NCI-H2107 treated with DMSO at 0.1 percent for 48 hours (cell line): Measurements from ENCODE around the gene MAPK7.

Source experiments
- DNase-seq: peaks from one replicate; lab custom pipeline; 2025; ENCODE audit not compliant: unreplicated experiment; lab: John Stamatoyannopoulos, UW

Gene MAPK7

GRCh38 chr17:19392303-19392702, 14.0 kb downstream of the MAPK7 start:
- no peak for DNase-seq

DNA sequence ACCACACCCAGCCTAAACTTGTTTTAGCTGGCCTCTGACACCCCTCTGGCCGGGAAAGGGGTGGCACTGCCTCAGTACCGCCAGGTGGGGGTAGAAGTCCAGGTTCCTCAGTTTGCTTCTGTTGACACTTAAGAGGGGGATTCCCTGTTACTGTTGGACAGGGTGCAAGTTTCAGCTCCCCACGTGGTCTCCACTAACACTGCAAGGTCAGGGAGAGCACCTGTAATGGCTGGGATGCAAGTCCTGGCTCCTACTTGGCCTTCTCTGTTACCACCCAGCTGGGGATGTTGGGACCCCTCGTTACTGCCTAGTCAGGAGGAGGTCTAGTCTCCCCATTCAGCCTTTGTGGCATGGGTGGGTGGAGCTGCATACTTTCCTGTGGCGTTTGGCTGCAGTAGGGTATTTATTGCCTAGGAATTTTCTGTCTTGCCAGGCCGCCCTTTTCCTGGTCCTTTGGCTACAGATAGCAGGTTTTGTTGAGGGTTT, 19.3 kb downstream of the MAPK7 start:
- no peak for DNase-seq

DNA sequence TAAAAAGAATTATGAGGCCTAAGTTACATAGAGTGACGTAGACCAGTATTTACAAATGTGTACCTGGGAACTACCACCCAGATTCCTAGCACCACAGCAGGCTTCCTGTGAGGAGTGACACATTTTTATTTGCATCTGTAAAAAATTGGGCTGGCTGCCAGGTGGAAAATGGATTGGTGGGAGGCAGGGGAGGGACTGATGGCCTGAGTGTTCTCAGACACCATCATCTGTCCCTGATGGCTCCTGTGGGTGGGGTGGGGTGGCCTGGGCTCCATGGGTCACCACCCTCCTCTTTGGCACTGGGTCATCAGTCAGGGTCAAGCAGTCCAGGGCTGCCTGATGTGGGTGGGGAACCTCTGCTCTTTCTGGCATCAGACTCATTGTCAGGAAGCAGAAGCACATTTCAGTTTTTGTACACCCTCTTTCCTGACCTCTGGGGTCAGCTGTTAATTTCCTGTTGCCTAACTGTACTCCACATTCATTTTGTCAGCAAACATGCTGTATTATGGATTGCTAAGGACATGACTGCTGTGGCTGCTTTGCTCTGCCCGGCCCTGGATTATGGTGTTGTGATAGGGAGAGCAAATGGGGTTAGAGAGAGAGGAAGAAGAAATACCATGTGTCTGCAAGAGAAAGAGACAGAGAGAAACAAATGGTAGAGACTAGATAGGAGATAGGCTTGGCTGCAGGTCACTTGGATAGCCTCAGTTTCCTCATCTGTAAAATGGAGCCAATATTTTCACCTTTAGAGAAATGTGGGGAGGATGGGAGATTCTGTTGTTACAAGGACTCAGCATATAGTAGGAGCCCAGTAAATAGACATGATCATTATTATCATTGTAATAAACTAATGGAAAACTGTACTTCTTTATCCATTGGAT, 20.2 kb downstream of the MAPK7 start:
- DNase-seq = no peak

DNA sequence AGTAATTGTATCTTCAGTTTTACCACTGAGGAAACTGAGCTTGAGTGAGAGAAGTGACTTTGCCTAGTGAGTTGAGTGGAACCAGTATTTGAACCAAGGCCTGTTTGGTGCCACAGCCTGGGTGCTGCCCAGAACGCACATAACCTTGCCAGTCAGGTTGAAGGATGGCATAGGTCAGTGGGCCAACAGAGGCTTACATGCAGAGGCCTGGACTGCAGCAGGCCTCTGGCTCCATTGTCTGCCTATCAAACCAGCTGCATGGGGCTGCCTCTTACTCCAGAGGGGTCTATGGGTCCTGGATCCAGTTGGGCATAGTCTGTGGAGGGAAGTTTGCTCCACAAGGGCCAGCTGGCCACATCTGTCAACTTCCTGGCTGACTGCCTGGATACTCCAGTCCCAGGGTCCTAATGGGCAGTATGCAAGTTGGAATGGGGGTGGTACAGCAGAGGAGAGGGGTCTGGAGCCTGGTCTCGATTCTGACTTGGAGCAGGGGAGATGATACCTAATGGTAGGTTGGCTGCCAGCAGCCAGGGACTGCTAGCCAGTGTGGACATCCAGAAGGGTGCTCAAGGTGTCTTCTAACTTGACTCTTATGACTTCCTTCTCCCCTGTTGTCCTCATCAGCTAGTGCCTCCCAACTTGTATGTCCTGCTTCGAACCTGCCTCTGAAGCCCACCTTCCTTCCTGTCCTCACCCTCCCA, 21.6 kb downstream of the MAPK7 start:
- no peak for DNase-seq

GRCh38 chr17:19401321-19402010, 23.2 kb downstream of the MAPK7 start:
- DNase-seq = no peak

DNA sequence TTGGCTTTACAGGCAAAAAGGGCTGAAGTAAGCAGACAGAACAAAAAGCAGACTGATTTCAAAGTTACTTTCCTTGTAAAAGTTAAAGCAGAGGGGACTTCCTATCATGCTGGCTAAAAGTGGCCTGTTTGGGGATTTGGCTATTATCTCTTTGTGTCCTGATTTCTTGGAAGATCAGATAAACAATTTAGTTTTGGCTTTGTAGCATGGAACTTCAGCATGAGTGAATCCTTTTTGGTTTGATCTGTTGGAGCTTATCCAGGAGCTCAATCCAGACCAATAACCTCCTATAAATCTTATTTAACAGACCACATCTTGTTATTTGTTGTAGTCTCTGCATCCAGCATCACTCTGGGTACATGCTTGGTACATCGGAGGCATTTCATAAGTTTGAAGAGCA, 23.9 kb downstream of the MAPK7 start:
- no peak for DNase-seq

DNA sequence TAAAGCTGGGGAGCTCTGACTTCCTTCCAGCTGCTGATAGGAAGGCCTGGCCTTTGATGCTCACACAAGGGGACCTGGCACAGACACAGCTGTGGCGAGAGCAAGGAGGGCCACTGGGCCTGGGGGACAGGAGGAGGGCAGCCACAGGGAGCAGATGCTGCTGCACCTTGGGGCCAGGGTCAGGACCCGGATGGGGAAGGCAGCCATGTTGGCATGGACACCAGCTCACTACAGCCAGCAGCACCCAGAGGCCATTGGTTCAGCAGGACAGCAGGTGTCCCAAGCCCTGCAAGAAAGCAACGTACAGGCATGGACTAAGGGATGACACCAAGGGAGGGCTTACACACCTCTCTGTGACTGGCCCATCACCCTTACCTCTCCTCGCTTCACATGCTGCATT, 24.7 kb downstream of the MAPK7 start:
- no peak for DNase-seq

- no peak for DNase-seq
These were observed 26.0 kb downstream of the MAPK7 start for GRCh38 chr17:19404264-19404663.

GRCh38 chr17:19405114-19405513, 26.8 kb downstream of the MAPK7 start:
- no peak for DNase-seq

GRCh38 chr17:19407601-19408345, 29.5 kb downstream of the MAPK7 start:
- DNase-seq = no peak

GRCh38 chr17:19408346-19408710, 30.0 kb downstream of the MAPK7 start:
- DNase-seq = no peak

GRCh38 chr17:19409066-19409465, 30.8 kb downstream of the MAPK7 start:
- DNase-seq = no peak

- no peak for DNase-seq
These were observed 31.2 kb downstream of the MAPK7 start for GRCh38 chr17:19409509-19409908.

DNA sequence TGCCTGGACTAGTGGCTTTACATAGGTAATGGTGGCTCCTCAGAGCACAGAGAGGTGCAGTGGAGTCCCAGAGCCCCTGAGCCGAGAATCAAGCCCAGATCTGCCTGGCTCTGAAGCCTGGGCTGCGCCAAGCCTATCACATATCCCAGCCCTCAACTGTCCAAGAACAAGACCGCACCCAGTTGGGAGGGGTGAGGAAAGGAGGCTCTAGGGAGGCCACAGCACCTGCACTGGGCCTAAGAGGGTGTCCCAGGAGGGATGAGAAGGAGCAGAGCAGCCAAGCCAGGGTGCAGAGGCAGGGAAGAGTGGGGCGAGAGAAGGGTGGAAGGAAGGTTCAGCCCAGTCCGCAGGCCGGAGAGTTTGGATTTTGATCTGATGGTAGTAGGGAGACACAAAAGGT, 31.8 kb downstream of the MAPK7 start:
- no peak for DNase-seq

- no peak for DNase-seq
These were observed 32.8 kb downstream of the MAPK7 start, which contains the start of gene RNF112 for GRCh38 chr17:19410875-19411620. TSS of gene RNF112 (plus strand) at chr17:19411232. CDS start at chr17:19411409, 177 bp downstream.

DNA sequence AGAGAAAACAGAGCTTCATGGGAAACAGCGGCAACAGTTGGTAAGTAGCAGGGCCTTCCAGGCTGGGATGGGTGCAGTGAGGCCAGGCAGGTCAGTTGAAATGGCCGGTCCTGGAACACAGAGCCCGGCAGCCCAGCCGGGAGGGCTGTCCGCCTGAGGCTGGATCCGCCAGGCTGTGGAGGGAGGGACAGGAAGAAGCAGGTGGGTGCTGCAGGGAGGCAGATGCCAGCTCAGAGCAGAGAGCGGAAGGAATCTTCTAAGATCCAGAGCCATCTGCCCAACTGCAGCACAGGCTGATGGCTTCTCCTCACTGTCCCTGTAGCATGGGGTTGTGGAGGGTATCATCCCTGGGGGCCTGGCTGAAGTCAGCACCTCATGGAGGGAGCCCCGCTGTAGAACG, 33.3 kb downstream of the MAPK7 start:
- DNase-seq = no peak

DNA sequence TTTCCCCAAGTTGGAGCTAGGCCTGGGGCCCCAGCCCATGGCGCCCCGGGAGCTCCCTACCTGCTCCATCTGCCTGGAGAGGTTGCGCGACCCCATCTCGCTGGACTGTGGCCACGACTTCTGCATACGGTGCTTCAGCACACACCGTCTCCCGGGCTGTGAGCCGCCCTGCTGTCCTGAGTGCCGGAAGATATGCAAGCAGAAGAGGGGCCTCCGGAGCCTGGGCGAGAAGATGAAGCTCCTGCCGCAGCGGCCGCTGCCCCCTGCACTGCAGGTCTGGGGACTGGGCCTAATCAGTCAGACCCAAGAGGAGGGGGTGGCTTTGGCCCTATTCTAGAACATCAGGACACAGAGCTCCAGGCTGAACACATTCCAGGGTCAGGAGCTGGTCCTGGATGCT, 34.2 kb downstream of the MAPK7 start:
- no peak for DNase-seq

DNA sequence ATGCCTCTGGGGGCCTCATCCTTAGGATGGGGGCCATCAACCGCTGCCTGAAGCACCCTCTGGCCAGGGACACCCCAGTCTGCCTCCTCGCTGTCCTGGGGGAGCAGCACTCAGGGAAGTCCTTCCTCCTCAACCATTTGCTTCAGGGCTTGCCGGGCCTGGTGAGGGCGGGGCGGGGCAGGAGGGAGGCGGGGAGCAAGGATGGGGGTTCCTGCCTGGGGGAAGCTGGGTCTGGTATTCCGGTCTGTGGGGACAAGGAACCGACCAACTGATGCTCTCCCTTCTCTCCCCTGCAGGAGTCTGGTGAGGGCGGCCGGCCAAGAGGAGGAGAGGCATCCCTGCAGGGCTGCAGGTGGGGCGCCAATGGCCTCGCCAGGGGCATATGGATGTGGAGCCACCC, 34.7 kb downstream of the MAPK7 start:
- no peak for DNase-seq

DNA sequence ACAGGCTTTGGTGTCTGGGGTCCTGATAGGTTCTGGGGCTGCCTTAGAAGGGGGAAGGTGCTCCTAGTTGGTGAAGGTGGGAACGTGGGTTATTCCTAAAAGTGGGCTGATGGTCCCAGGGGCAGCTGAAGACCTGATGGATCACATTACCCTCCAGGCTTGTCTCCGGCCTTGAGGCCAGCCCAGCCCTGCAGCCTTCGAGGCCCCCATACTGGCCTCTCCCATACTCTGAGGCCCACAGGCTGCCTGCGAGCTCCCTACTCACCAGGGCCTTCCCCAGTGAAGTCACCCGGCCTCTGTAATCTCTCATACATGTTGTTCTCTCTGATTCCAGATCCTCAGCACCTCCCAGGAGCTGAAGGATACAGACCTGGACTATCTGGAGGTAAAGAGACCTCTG, 35.5 kb downstream of the MAPK7 start:
- DNase-seq = no peak
